Ishikawa (cell line): ENCODE results near the gene RITA1.

Experiments
- CEBPB ChIP-seq: IDR thresholded peaks from 2 replicates; pipeline ENCODE4 v1.6.1; 2012
- CREB1 ChIP-seq: IDR thresholded peaks from 2 replicates; pipeline ENCODE4 v1.6.1; 2012; ENCODE audit warnings: low read depth
- EGR1 ChIP-seq: IDR thresholded peaks from 2 replicates; pipeline ENCODE4 v1.6.1; 2012
- EP300 ChIP-seq: IDR thresholded peaks from 2 replicates; pipeline ENCODE4 v1.6.1; 2012; ENCODE audit warnings: borderline replicate concordance
- FOXM1 ChIP-seq: IDR thresholded peaks from 2 replicates; pipeline ENCODE4 v1.6.1; 2012; ENCODE audit warnings: low read depth, borderline replicate concordance
- MAX ChIP-seq: IDR thresholded peaks from 2 replicates; pipeline ENCODE4 v1.6.1; 2012
- NFIC ChIP-seq: IDR thresholded peaks from 2 replicates; pipeline ENCODE4 v1.6.1; 2012
- RAD21 ChIP-seq: IDR thresholded peaks from 2 replicates; pipeline ENCODE4 v1.6.1; 2012; ENCODE audit warnings: low read depth
- TAF1 ChIP-seq: IDR thresholded peaks from 2 replicates; pipeline ENCODE4 v1.6.1; 2012; ENCODE audit warnings: low read depth, mild to moderate bottlenecking
- TCF12 ChIP-seq: IDR thresholded peaks from 2 replicates; pipeline ENCODE4 v1.6.1; 2012; ENCODE audit warnings: low read depth
- TEAD4 ChIP-seq: IDR thresholded peaks from 2 replicates; pipeline ENCODE4 v1.6.1; 2012
- YY1 ChIP-seq: IDR thresholded peaks from 2 replicates; pipeline ENCODE4 v1.6.1; 2012; ENCODE audit warnings: low read depth
- ZBTB7A ChIP-seq: IDR thresholded peaks from 2 replicates; pipeline ENCODE4 v1.6.1; 2012; ENCODE audit warnings: low read depth
- TF ChIP-seq, protein P1 (sequence below): IDR thresholded peaks from 2 replicates; pipeline ENCODE4 v1.6.1; 2012
- TF ChIP-seq, protein P2 (sequence below): IDR thresholded peaks from 2 replicates; pipeline ENCODE4 v1.6.1; 2012; ENCODE audit warnings: low read depth, mild to moderate bottlenecking

The RITA1 gene

DNA sequence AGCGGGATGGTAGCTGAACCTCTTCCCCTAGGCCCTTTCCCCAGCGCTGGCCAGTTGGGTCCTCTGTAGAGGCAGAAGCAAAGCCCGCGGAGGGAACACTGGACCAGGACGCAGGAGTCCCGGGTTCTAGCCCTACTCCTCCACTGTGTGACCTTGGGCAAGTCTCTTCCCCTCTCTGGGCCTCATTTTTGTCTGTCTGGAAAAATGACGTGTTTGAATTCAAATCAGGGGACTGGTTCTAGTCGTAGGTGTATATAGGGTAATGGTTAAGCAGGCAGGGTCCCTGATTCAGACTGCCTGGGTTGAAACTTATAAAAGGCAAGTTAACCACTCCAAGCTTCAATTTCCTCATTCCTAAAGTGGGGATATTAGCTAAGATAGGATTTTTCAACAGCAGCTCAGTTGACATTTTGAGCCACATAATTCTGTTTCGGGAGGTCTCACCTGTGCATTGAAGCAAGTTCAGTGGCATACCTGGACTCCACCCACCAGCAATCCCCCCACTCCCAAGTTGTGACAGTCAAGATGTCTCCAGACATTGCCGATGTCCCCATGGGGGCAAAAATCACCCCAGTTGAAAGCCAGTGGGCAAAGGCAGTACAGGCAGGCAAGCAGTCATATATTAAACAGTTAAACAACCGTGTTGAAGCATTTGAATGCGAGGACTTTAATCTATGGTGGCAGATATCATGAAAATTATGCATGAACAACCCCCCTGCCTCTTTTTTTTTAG is 36.6 kb downstream of the RITA1 start:
- TF ChIP-seq ZBTB7A (no peak), EP300 (no peak), MAX (no peak), FOXM1 (no peak), YY1 (no peak), RAD21 (no peak), TAF1 (no peak), CREB1 (no peak), EGR1 (no peak), TCF12 (no peak), NFIC (no peak), CEBPB (no peak)
- TF ChIP-seq, protein P1, sequence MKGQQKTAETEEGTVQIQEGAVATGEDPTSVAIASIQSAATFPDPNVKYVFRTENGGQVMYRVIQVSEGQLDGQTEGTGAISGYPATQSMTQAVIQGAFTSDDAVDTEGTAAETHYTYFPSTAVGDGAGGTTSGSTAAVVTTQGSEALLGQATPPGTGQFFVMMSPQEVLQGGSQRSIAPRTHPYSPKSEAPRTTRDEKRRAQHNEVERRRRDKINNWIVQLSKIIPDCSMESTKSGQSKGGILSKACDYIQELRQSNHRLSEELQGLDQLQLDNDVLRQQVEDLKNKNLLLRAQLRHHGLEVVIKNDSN: no peak

GRCh38 chr12:113222730-113223531 is 37.4 kb downstream of the RITA1 start:
- no peak for TF ChIP-seq ZBTB7A
- TF ChIP-seq, protein P2, sequence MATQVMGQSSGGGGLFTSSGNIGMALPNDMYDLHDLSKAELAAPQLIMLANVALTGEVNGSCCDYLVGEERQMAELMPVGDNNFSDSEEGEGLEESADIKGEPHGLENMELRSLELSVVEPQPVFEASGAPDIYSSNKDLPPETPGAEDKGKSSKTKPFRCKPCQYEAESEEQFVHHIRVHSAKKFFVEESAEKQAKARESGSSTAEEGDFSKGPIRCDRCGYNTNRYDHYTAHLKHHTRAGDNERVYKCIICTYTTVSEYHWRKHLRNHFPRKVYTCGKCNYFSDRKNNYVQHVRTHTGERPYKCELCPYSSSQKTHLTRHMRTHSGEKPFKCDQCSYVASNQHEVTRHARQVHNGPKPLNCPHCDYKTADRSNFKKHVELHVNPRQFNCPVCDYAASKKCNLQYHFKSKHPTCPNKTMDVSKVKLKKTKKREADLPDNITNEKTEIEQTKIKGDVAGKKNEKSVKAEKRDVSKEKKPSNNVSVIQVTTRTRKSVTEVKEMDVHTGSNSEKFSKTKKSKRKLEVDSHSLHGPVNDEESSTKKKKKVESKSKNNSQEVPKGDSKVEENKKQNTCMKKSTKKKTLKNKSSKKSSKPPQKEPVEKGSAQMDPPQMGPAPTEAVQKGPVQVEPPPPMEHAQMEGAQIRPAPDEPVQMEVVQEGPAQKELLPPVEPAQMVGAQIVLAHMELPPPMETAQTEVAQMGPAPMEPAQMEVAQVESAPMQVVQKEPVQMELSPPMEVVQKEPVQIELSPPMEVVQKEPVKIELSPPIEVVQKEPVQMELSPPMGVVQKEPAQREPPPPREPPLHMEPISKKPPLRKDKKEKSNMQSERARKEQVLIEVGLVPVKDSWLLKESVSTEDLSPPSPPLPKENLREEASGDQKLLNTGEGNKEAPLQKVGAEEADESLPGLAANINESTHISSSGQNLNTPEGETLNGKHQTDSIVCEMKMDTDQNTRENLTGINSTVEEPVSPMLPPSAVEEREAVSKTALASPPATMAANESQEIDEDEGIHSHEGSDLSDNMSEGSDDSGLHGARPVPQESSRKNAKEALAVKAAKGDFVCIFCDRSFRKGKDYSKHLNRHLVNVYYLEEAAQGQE: no peak

DNA sequence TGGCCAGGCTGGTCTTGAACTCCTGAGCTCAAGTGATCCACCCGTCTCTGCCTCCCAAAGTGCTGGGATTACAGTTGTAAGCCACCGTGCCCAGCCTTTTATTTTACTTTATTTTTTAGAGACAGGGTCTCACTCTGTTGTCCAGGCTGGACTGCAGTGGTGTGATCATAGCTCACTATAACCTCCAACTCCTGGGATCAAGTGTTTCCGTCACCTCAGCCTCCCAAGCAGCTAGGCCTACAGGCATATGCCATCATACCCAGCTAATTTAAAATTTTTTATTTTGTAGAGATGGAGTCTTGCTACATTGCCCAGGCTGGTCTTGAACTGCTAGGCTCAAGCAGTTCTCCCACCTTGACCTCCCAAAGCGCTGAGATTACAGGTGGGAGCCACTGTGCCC is 39.4 kb downstream of the RITA1 start:
- TF ChIP-seq ZBTB7A (no peak), MAX (no peak), TAF1 (no peak), RAD21 (no peak), YY1 (no peak), NFIC (no peak), EGR1 (no peak), CREB1 (no peak), TCF12 (no peak), FOXM1 (no peak), TEAD4 (no peak), CEBPB (no peak), EP300 (no peak)
- TF ChIP-seq, protein P2: no peak
- TF ChIP-seq, protein P1: no peak

- TF ChIP-seq TAF1: no peak
- no peak for TF ChIP-seq ZBTB7A
- TF ChIP-seq, protein P1: no peak
- TF ChIP-seq FOXM1: no peak
- TF ChIP-seq EP300: no peak
- TF ChIP-seq TEAD4: no peak
- no peak for TF ChIP-seq CEBPB
- no peak for TF ChIP-seq YY1
- no peak for TF ChIP-seq EGR1
- TF ChIP-seq, protein P2: no peak
- TF ChIP-seq NFIC: no peak
- no peak for TF ChIP-seq CREB1
Observed at GRCh38 chr12:113226696-113227568, 41.4 kb downstream of the RITA1 start.
